Neural progenitor cell (in vitro differentiated cells): ENCODE measurements around the gene GCG. TPM values are rescaled to one million over a fixed set of nuclear protein-coding genes. Genes with fewer than 3 reads are reported as not detected.

Experiments
- DNase-seq: peaks from one replicate; pipeline ENCODE4 v3.0.0-alpha.2; 2016; ENCODE audit warnings: low spot score
- H2AFZ ChIP-seq: fragments of 200-600 bp; sonication (generic); replicated peaks from 2 replicates; pipeline ENCODE4 v1.6.1; 2016; ENCODE audit warnings: antibody characterized with exemption
- H3F3A ChIP-seq: fragments of 200-600 bp; sonication (generic); 2 replicates; pipeline ENCODE4 v1.6.1; 2016; ENCODE audit warnings: antibody characterized with exemption, low read depth
- H3K27ac ChIP-seq: fragments of 200-600 bp; sonication (generic); 2 replicates; pipeline ENCODE4 v1.5.1; 2016; ENCODE audit warnings: mild to moderate bottlenecking
- H3K27me3 ChIP-seq: fragments of 200-600 bp; sonication (generic); 2 replicates; pipeline ENCODE4 v1.6.1; 2016; ENCODE audit warnings: mild to moderate bottlenecking, moderate library complexity
- H3K36me3 ChIP-seq: fragments of 200-600 bp; sonication (generic); 2 replicates; pipeline ENCODE4 v1.5.1; 2016
- H3K4me1 ChIP-seq: fragments of 200-600 bp; sonication (generic); 2 replicates; pipeline ENCODE4 v1.6.1; 2016; ENCODE audit warnings: mixed run types
- H3K4me2 ChIP-seq: fragments of 200-600 bp; sonication (generic); 2 replicates; pipeline ENCODE4 v1.6.1; 2016
- H3K4me3 ChIP-seq: fragments of 200-600 bp; sonication (generic); 2 replicates; pipeline ENCODE4 v1.5.1; 2016
- H3K79me2 ChIP-seq: fragments of 200-600 bp; sonication (generic); 2 replicates; pipeline ENCODE4 v1.6.1; 2016; ENCODE audit warnings: low read depth
- H3K9ac ChIP-seq: fragments of 200-600 bp; sonication (generic); 2 replicates; pipeline ENCODE4 v1.6.1; 2016
- H3K9me3 ChIP-seq: fragments of 200-600 bp; sonication (generic); 2 replicates; pipeline ENCODE4 v1.5.1; 2016; ENCODE audit warnings: low read depth
- H4K20me1 ChIP-seq: fragments of 200-600 bp; sonication (generic); 2 replicates; pipeline ENCODE4 v1.6.1; 2016; ENCODE audit warnings: low read depth
- H3K27ac Mint-ChIP-seq: 3 replicates; pipeline ENCODE4 v1.8.0; 2021; ENCODE audit warnings: mixed read lengths
- H3K27me3 Mint-ChIP-seq: 2 replicates; pipeline ENCODE4 v1.8.0; 2022; ENCODE audit warnings: low read depth, mild to moderate bottlenecking, inconsistent platforms, moderate library complexity, mixed read lengths; ENCODE audit not compliant: insufficient read depth
- H3K36me3 Mint-ChIP-seq: 3 replicates; pipeline ENCODE4 v1.8.0; 2021; ENCODE audit warnings: mixed read lengths
- H3K4me1 Mint-ChIP-seq: 3 replicates; pipeline ENCODE4 v1.8.0; 2021; ENCODE audit warnings: mixed read lengths
- H3K4me3 Mint-ChIP-seq: 3 replicates; pipeline ENCODE4 v1.8.0; 2021; ENCODE audit warnings: mild to moderate bottlenecking, moderate library complexity, mixed read lengths
- H3K9me3 Mint-ChIP-seq: 3 replicates; pipeline ENCODE4 v1.8.0; 2020; ENCODE audit warnings: mixed read lengths
- CTCF ChIP-seq: fragments of 200-600 bp; sonication (generic); IDR thresholded peaks from 2 replicates; pipeline ENCODE4 v1.5.1; 2017; ENCODE audit warnings: antibody characterized with exemption, mild to moderate bottlenecking
- EZH2 ChIP-seq: fragments of 200-600 bp; sonication (generic); IDR thresholded peaks from 2 replicates; pipeline ENCODE4 v1.6.1; 2017; ENCODE audit warnings: antibody characterized with exemption, mild to moderate bottlenecking, moderate library complexity
- EZH2phosphoT487 ChIP-seq: fragments of 200-600 bp; sonication (generic); IDR thresholded peaks from 2 replicates; pipeline ENCODE4 v1.6.1; 2017; ENCODE audit warnings: antibody characterized with exemption
- total RNA-seq: library from RNA; depleted of rRNA; stranded (reverse); fragments of >200 nt; gene quantifications from 2 replicates; pipeline ENCODE4 v1.2.3, GENCODE V29; 2015; ENCODE audit warnings: low replicate concordance

GCG gene
- total RNA-seq, 1 donor from 2014 or later, result not detected

- Histone ChIP-seq H3K9ac (no peak overlapping the region), H3K36me3 (no peaks in the 10 kb centered on the region), H3K4me2 (no peak overlapping the region), H3K79me2 (no peaks in the 10 kb centered on the region), H2AFZ (no peak overlapping the region), H3K4me1 (no peaks in the 10 kb centered on the region), H3K27ac (no peak overlapping the region), H3F3A (no peaks in the 10 kb centered on the region), H4K20me1 (no peaks in the 10 kb centered on the region), H3K9me3 (no peaks in the 10 kb centered on the region), H3K4me3 (no peak overlapping the region), H3K27me3 (no peaks in the 10 kb centered on the region)
- Mint-ChIP-seq H3K4me1 (no peaks in the 10 kb centered on the region), H3K36me3 (no peaks in the 10 kb centered on the region), H3K9me3 (peaks cover 4% of the 10 kb centered on the region), H3K4me3 (no peak overlapping the region), H3K27ac (no peak overlapping the region), H3K27me3 (no peaks in the 10 kb centered on the region)
- no peak for DNase-seq
- TF ChIP-seq EZH2phosphoT487 (no peak), EZH2 (no peak), CTCF (no peak)
Observed at GRCh38 chr2:162127422-162127821, 24.6 kb downstream of the GCG start.

GRCh38 chr2:162126527-162126926, 25.5 kb downstream of the GCG start:
- peaks cover 4% of the 10 kb centered on the region for H3K9me3 Mint-ChIP-seq
- H2AFZ ChIP-seq, result no peak overlapping the region
- H3K4me1 ChIP-seq, result no peaks in the 10 kb centered on the region
- H3K36me3 ChIP-seq, result no peaks in the 10 kb centered on the region
- H3K36me3 Mint-ChIP-seq, result no peaks in the 10 kb centered on the region
- no peak for DNase-seq
- H3K4me3 ChIP-seq, result no peak overlapping the region
- no peaks in the 10 kb centered on the region for H3K27me3 ChIP-seq
- H3K4me3 Mint-ChIP-seq, result no peak overlapping the region
- H3K4me1 Mint-ChIP-seq, result no peaks in the 10 kb centered on the region
- H3K27me3 Mint-ChIP-seq, result no peaks in the 10 kb centered on the region
- no peaks in the 10 kb centered on the region for H4K20me1 ChIP-seq
- TF ChIP-seq EZH2 (no peak), EZH2phosphoT487 (no peak), CTCF (no peak)
- H3K9ac ChIP-seq, result no peak overlapping the region
- no peaks in the 10 kb centered on the region for H3K79me2 ChIP-seq
- H3K9me3 ChIP-seq, result no peaks in the 10 kb centered on the region
- H3K4me2 ChIP-seq, result no peak overlapping the region
- H3K27ac Mint-ChIP-seq, result no peak overlapping the region
- H3K27ac ChIP-seq, result no peak overlapping the region
- no peaks in the 10 kb centered on the region for H3F3A ChIP-seq

GRCh38 chr2:162126111-162126519, 25.9 kb downstream of the GCG start:
- DNase-seq, result no peak
- no peak for TF ChIP-seq EZH2phosphoT487
- TF ChIP-seq CTCF, result no peak
- no peak for TF ChIP-seq EZH2
- Mint-ChIP-seq H3K9me3 (peaks cover 4% of the 10 kb centered on the region), H3K4me1 (no peaks in the 10 kb centered on the region), H3K27ac (no peak overlapping the region), H3K4me3 (no peak overlapping the region), H3K36me3 (no peaks in the 10 kb centered on the region), H3K27me3 (no peaks in the 10 kb centered on the region)
- H4K20me1 ChIP-seq, result no peaks in the 10 kb centered on the region
- no peaks in the 10 kb centered on the region for H3K36me3 ChIP-seq
- no peaks in the 10 kb centered on the region for H3K27me3 ChIP-seq
- no peak overlapping the region for H2AFZ ChIP-seq
- no peak overlapping the region for H3K27ac ChIP-seq
- no peaks in the 10 kb centered on the region for H3F3A ChIP-seq
- peaks cover under 1% of the 10 kb centered on the region for H3K4me1 ChIP-seq
- no peak overlapping the region for H3K9ac ChIP-seq
- H3K4me2 ChIP-seq, result no peak overlapping the region
- H3K4me3 ChIP-seq, result no peak overlapping the region
- no peaks in the 10 kb centered on the region for H3K79me2 ChIP-seq
- H3K9me3 ChIP-seq, result no peaks in the 10 kb centered on the region

GRCh38 chr2:162125138-162125537, 26.9 kb downstream of the GCG start:
- no peaks in the 10 kb centered on the region for H3K9me3 Mint-ChIP-seq
- no peaks in the 10 kb centered on the region for H3K4me1 Mint-ChIP-seq
- no peak overlapping the region for H3K4me3 Mint-ChIP-seq

More at GRCh38 chr2:162125138-162125537, 26.9 kb downstream of the GCG start:
- Histone ChIP-seq H3K4me3 (no peak overlapping the region), H2AFZ (no peak overlapping the region), H3K36me3 (no peaks in the 10 kb centered on the region), H3F3A (no peaks in the 10 kb centered on the region), H3K9me3 (no peaks in the 10 kb centered on the region), H3K27ac (no peak overlapping the region), H3K9ac (no peak overlapping the region), H3K79me2 (no peaks in the 10 kb centered on the region), H3K4me1 (peaks cover 10% of the 10 kb centered on the region), H4K20me1 (no peaks in the 10 kb centered on the region), H3K27me3 (no peaks in the 10 kb centered on the region), H3K4me2 (no peak overlapping the region)
- peak; percentile 13 for DNase-seq
- H3K36me3 Mint-ChIP-seq, result no peaks in the 10 kb centered on the region
- no peak overlapping the region for H3K27ac Mint-ChIP-seq
- no peaks in the 10 kb centered on the region for H3K27me3 Mint-ChIP-seq
- no peak for TF ChIP-seq EZH2
- no peak for TF ChIP-seq EZH2phosphoT487
- TF ChIP-seq CTCF, result no peak
